H1 (cell line): ENCODE measurements around the gene TP53I3. TPM values are rescaled to one million over a fixed set of nuclear protein-coding genes. Genes with fewer than 3 reads are reported as not detected.

Experiments
- ASH2L ChIP-seq: fragments of 200-600, 300-600 bp; sonication (generic); IDR thresholded peaks from one replicate; pipeline ENCODE4 v1.7.1; 2017; ENCODE audit warnings: low read length
- CHD7 ChIP-seq: fragments of 300-600 bp; sonication (generic); IDR thresholded peaks from 2 replicates; pipeline ENCODE4 v1.7.1; 2012; ENCODE audit warnings: low read length, moderate library complexity, mild to moderate bottlenecking, inconsistent platforms; ENCODE audit not compliant: insufficient replicate concordance
- POLR2A ChIP-seq, 2 experiments: IDR thresholded peaks; 1 replicate in 1 of 2; 2 replicates in 1 of 2; pipeline ENCODE4 v1.6.1; 2011; ENCODE audit warnings: low read depth in 2 of 2, low read length in 2 of 2, mild to moderate bottlenecking in 2 of 2; ENCODE audit errors: control extremely low read depth in 1 of 2
- POLR2AphosphoS5 ChIP-seq: IDR thresholded peaks from 2 replicates; pipeline ENCODE4 v1.6.1; 2011; ENCODE audit warnings: low read depth, low read length
- RBBP5 ChIP-seq: IDR thresholded peaks from 2 replicates; pipeline ENCODE4 v1.7.1; 2012; ENCODE audit warnings: low read depth, mild to moderate bottlenecking, inconsistent platforms, low read length, moderate library complexity, borderline replicate concordance
- SIRT6 ChIP-seq: IDR thresholded peaks from one replicate; pipeline ENCODE4 v1.7.1; 2012; ENCODE audit warnings: low read length, inconsistent platforms
- TAF7 ChIP-seq: optimal IDR thresholded peaks from 2 replicates; pipeline ENCODE3; 2011; ENCODE audit warnings: low read depth, mild to moderate bottlenecking, inconsistent platforms, low read length, moderate library complexity, borderline replicate concordance
- TBP ChIP-seq: IDR thresholded peaks from 2 replicates; pipeline ENCODE4 v1.6.1; 2011; ENCODE audit warnings: low read depth, low read length, improper control_type of control experiment
- polyA plus RNA-seq, 7 experiments: library from polyadenylated mRNA; depleted of rRNA in 3 of 7; stranded (reverse) in 5 of 7; unstranded in 2 of 7; fragments of >200 nt in 5 of 7; fragments of 200-250 nt in 2 of 7; gene quantifications; 1 replicate in 5 of 7; 2 replicates in 1 of 7; 4 replicates in 1 of 7; pipeline versions ENCODE4 v1.2.1 to v1.2.3, GENCODE V29; 2011 to 2013; ENCODE audit warnings: missing spikeins in 2 of 7, mixed read lengths in 2 of 7
- total RNA-seq: library from RNA; stranded (reverse); fragmentation: NEBNext Ultra II Directional; extraction: Animal tissue kit (Norgen Biotek cat#: 25700); gene quantifications from 2 replicates; pipeline ENCODE4 v1.2.1, GENCODE V29; 2021

The TP53I3 gene
- total and polyA plus RNA-seq, 2 of the 8 experiments (the other 6 are each of a cell fraction or from before 2014, with no cell fraction given): 29.4 to 34.5 TPM

- TF ChIP-seq RBBP5 (peak; percentile 55; the same call in 1 of the 2 replicates), CHD7 (no peak), ASH2L (peak; percentile 90), SIRT6 (no peak), POLR2A (IDR thresholded peaks at IDR 0.05; ENCODE audit: control extremely low read depth in 1 of 2, low read depth in 2 of 2, low read length in 2 of 2) (peak; percentile 67 to 70), TBP (peak; percentile 70; the same call in 1 of the 2 replicates), POLR2AphosphoS5 (peak; percentile 54; the same call in 1 of the 2 replicates), TAF7 (peak; percentile 77)
- TF ChIP-seq, all 59 proteins: peak for 9
These were observed 35.1 kb downstream of the TP53I3 start, which contains the start of gene FKBP1B (continued) for GRCh38 chr2:24049485-24050021.
